Skeletal muscle cell (primary cell): ENCODE measurements around the gene SPEN.

ENCODE experiments used
- DNase-seq: peaks from one replicate; pipeline ENCODE4 v3.0.0-alpha.2; 2010; ENCODE audit warnings: low read depth
- H3K4me3 ChIP-seq: 2 replicates; pipeline ENCODE4 v1.5.1; 2011; ENCODE audit warnings: low read depth, mild to moderate bottlenecking, control low read depth, low read length, moderate library complexity

Gene SPEN

DNA sequence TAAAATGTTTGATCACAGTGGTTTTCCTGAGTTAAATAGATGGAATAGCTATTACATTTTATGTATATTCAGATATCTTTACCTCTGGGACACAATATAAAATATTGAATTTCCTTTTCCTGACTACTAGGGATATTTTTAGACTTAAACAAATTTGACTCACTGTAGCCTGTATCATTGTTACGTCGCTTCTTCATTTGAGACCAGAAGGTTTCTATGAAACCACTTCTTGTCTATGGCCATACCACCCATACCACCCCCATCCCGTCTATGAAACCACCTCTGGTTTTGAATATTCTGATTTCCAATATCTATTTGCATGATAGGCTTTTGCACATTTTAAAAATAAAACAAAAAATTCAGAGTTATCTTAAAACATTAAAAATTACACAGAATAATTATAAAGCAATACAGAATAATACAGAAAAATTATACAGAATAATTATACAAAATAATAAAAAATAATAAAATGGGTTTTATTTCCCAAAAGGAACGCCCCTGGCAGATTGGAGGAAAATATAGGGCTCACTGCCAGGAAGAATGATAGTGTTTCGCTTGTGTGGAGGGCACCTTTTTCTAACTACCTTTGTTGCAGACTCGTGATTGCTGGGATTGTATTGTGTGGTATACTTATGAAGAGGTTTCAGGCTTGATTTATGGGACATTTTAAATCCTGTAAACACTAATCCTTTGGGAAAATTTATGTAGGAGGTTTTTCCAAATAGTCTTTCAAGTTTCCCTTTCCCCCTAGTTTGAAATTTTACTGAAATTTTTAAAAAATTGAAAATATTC, 4.7 kb downstream of the SPEN start:
- no peak overlapping the region for H3K4me3 ChIP-seq
- no peak for DNase-seq

DNA sequence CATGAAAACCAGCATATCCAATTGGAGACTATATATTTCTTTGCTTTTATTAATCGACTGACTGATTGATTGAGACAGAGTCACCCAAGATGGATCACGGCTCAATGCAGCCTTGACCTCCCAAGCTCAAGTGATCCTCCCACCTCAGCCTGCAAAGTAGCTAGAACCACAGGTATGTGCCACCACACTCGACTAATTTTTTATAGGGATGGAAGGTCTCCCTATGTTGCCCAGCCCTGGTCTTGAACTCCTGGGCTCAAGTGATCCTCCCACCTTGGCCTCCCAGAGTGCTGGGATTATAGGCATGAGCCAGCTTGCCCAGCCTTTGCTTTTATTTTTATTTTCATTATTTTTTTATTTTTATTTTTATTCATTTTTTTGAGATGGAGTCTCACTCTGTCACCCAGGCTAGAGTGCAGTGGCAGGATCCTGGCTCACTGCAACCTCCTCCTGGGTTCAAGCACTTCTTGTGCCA, 5.4 kb downstream of the SPEN start:
- no peak for DNase-seq
- H3K4me3 ChIP-seq: no peak overlapping the region

DNA sequence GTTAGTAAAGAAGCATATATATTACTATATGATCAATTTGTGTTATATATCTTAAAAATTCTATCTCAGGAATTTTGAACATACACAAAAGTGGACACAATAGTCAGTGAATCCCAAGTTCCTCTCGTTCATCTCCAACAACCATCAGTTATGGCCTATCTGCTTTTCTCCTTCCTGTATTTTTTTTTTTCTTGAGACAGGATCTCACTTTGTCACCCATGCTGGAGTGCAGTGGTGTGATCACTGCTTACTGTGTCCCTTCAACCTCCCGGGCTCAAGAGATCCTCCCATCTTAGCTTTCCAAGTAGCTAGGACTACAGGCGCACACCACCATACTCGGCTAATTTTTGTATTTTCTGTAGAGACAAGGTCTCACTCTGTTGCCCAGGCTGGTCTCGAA, 9.4 kb downstream of the SPEN start:
- H3K4me3 ChIP-seq: no peak overlapping the region
- no peak for DNase-seq

DNA sequence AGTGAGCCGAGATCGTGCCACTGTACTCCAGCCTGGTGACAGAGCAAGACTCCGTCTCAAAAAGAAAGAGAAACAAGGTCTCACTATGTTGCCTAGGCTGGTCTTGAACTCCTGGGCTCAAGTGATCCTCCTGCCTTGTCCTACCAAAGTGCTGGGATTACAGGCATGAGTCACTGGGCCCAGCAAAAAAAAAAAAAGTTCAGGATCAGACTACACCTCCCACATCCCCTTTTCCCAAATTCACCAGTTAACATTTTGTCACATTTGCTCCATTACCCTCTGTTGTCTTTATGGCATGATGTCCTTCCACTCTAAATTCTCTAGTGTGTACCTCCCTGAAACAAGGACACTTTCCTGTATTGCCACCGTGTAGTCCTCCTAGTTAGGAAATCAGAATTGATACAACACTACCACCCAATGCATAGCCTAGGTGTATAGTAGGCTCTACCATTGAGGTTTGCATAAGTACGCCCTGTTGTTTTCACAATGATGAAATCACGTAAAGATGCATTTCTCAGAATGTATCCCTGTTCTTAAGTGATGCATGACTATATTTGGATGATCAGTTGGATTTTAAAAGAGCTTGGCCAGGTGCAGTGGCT, 10.7 kb downstream of the SPEN start:
- no peak overlapping the region for H3K4me3 ChIP-seq
- no peak for DNase-seq

DNA sequence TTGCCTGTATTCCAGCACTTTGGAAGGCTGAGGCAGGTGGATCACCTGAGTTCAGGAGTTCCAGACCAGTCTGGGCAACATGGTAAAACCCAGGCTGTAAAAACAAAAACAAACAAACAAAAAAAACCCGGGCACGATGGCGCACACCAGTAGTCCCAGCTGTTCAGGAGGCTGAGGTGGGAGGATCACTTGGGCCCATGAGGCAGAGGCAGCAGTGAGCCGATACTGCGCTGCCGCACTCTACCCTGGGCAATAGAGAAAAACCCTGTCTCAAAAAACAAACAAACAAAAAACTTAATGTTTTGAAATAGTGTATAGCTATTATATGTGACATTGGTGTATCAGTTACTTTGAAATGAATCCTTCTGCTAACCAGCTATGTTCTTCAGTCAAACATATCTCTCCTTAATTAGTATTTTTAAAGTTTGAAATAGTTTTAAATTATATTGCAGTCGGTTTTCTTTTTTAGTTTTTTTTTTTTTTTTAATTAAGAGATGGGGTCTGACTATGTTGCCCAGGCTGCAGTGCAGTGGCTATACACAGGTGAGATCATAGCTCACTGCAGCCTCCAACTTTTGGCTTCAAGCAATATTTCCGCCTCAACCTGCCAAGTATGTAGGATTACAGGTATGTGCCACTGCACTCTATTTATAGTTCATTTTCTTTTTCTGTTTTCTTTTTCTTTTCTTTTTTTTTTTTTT, 11.3 kb downstream of the SPEN start:
- no peak overlapping the region for H3K4me3 ChIP-seq
- no peak for DNase-seq

DNA sequence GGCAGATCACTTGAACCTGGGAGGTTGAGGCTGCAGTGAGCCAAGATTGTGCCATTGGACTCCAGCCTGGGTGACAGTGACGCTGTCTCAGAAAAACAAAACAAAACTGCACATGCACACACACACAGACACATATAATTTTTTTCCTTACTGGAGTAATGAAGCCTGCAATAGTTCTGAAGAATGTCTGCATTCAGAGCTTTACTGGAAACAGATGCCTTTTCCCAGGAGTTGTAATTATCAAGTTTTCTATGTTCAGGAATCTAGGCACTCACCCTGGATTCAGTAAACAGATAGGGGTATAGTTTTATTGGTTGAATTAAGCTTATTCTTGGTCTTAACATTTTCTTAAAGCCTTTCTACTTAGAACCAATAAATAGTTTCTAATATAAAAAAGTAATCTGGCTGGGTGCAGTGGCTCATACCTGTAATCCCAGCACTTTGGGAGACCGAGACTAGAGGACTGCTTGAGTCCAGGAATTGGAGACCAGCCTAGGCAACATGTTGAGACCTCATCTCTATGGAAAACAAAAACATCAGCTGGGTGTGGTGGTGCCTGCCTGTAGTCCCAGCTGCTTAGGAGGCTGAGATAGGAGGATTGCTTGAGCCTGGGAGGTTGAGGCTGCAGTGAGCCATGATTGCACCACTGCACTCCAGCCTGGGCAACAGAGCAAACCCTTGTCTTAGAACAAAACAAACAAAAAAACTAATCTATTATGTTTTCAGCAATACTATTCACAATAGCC, 15.8 kb downstream of the SPEN start:
- H3K4me3 ChIP-seq: no peak overlapping the region
- DNase-seq: no peak

DNA sequence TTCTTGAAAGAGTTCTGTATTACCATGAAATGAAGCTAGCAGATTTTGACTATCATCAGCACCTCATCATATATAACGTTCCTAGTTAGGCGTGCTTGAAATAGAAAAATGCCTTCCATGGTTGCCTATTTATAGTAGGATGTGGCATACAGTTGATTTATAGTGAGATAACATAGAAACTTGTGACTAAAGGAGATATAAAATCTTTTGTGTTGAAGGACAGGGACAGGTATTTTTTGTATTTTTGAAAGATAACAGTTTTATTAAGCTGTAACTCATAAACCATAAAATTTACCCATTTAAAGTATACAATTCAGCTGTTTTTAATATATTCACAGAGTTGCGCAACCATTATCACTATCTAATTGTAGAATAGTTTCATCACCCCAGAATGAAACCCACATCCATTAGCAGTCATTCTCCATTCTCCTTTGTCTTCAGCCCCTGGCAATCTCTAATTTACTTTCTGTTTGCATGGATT, 19.3 kb downstream of the SPEN start:
- H3K4me3 ChIP-seq: no peak overlapping the region
- no peak for DNase-seq

DNA sequence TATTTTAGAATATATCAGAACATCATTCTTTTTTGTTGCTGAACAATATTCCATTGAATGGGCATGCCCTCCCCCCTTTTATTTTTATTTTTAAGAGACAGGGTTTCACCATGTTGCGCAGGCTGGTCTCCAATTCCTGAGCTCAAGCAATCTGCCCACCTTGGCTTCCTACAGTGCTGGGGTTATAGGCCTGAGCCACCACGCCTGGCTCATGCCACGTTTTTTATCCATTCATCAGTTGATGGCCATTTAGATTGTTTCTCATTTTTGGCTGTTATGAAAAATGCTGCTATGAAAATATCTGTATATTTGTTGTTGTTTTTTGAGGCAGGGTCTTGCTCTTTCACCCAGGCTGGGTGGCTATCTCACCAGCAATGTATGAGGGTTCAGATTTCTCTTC, 19.8 kb downstream of the SPEN start:
- DNase-seq: no peak
- no peak overlapping the region for H3K4me3 ChIP-seq

DNA sequence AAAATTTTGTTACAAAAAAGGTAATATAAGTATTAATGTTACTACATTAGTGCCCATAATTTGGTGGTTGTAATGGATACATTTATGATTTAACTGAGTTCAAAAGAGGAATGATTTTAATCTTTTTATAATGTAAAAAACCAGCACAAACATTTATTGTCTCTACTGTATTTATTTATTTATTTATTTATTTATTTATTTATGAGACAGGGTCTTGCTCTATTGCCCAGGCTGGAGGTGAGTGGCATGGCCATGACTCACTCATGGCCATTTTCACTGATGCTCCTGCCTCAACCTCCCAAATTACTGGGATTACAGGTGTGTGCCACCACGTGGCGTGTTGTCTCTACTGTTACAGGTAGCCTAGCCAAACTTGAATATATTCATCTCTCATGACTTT, 21.9 kb downstream of the SPEN start:
- no peak overlapping the region for H3K4me3 ChIP-seq
- no peak for DNase-seq

DNA sequence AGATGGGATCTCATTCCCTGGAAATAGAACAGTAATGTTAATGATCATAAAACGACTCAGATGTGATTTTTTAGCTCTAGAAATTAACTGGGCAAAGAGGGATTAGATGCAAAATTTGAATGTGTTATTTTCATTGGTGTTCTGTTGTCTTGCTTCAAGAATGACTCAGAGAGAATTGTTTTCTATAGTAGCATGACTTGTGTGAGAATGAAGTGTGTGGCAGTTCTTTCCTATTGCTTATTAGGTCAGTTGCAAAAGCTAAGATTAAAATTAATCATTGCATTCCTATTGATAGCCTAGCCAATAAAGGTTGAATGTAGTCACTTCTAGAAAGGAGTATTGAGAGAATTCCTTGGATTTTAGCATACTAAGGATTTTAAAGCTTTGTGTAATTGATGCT, 22.9 kb downstream of the SPEN start:
- H3K4me3 ChIP-seq: no peak overlapping the region
- DNase-seq: no peak

DNA sequence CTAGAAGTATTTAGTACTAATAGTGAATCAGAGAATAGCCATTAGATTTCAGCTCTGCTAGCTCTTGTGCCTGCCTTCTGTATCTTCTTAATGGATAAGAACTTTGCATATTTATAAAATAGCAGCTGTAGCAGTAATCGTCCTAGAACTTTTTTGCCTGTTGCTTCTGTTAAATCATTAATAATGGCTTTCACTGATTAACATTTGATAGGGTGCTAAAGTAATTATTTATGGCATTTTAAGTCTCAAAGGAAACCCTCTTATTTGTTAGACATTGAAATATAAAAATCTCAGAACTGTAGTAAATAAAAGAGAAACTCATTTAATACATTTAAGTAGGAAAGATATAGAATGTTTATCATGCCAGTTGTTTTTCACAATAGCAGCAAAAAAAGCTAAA, 27.0 kb downstream of the SPEN start:
- no peak overlapping the region for H3K4me3 ChIP-seq
- DNase-seq: no peak

DNA sequence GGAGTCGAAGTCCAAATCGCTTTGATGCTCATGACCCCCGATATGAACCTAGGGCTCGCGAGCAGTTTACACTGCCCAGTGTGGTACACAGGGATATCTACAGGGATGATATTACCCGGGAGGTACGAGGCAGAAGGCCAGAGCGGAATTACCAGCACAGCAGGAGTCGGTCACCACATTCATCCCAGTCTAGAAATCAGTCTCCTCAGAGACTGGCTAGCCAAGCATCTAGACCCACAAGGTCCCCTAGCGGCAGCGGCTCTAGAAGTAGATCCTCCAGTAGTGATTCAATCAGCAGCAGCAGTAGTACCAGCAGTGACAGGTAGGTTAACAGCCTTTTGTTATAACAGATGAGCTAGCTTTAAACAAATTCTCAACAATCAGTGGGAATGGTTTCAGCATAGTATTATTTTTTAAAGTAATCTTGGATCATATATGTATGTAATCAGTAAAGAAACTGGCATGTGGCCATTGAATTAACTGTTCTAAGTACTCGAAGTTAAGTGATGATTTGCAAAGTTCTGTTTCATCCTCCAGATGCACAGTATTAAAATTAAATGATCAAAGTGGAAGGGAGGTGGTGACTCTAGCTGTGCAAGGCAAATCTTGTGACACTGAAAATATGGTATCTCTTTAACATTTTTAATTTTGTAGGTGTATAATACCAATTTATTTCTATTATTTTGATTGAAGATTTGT, 29.0 kb downstream of the SPEN start:
- DNase-seq: no peak
- H3K4me3 ChIP-seq: no peak overlapping the region

DNA sequence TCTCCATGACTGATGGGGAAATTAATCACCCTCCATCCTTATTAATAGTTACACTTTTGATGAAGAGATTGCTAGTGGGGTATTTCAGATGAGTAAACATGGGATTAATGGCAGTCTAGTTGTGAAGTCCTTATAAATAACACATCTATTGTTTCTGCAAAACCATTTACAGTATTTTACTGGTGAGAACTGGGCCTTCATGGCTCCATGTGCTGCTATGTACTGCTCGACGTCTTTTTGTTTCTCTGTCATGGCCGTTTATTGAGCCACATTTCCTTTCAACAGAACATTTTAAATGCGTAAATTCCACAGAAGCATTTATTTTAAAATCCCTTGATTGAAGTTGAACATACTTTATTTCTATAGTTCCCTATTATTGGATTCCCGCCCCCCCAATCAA, 34.5 kb downstream of the SPEN start:
- DNase-seq: no peak
- H3K4me3 ChIP-seq: no peak overlapping the region

DNA sequence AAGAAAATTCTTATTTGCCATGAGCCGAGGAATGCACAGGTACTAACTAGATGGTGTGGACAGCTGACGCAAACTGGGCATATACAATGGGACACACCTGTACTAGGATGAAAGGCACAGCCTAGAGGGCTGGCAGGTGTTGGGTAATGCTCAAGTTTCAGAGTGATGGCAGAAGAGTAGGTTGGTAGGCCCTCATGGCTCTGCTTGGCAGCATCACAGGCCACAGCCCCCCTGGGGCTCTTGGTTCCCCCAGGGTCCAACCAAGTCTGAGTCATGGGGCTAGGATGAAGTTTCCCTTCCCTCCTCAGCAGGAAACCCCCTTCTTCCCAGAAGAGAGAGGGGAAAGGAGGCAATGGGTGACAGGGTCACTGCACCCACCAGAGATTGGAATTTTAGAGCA, 35.2 kb downstream of the SPEN start:
- DNase-seq: no peak
- no peak overlapping the region for H3K4me3 ChIP-seq

DNA sequence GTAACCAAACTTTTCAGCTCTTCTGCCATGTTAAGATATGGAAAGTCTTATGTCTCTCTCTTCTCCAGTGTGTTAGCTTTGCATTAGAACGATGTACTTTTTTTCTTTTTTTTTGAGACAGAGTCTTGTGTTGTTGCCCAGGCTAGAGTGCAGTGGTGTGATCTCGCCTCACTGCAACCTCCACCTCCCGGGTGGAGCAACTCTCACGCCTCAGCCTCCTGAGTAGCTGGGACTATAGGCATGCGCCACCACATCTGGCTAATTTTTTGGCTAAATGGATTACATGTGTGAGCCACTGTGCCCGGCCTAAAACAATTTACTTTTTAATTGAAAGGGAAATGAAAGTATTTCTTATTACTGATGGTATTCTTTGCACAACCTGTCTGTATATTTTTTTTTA, 35.8 kb downstream of the SPEN start:
- H3K4me3 ChIP-seq: no peak overlapping the region
- DNase-seq: no peak

DNA sequence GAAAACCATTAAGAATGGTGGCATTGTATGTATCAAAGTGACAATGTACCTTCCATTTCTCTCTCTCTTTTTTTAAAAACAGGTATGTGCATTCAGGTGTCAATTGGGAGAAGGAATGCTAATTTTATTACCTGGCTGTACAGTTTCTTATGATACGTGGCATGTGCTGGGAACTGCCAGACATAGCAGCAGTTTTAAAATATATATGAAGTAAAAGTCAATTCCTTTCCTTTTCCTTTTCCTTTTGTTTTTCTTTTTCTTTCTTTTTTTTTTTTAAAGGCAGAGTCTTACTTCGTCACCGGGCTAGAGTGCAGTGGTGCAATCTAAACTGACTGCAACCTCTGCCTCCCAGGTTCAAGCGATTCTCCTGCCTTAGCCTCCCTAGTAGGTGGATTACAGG, 37.0 kb downstream of the SPEN start:
- no peak overlapping the region for H3K4me3 ChIP-seq
- DNase-seq: no peak

DNA sequence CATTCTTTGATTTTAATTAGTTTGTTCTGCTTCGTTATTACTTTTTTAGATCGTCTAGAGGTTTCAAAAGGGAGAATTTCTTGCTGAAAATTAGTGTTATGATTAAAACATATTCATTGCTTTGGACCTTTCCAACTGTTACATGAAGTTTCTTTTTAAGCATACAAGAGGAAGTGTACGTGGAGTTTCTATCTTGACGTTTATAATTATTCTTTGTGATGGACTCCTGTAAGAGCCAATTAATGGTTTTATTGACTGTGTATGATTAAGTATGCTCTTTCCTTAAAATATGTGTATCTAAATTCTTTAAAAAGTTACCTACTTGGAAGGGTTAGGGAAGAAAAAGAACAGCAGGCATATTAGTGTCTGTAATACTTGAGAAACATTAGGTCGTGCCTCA, 37.8 kb downstream of the SPEN start:
- no peak for DNase-seq
- no peak overlapping the region for H3K4me3 ChIP-seq

DNA sequence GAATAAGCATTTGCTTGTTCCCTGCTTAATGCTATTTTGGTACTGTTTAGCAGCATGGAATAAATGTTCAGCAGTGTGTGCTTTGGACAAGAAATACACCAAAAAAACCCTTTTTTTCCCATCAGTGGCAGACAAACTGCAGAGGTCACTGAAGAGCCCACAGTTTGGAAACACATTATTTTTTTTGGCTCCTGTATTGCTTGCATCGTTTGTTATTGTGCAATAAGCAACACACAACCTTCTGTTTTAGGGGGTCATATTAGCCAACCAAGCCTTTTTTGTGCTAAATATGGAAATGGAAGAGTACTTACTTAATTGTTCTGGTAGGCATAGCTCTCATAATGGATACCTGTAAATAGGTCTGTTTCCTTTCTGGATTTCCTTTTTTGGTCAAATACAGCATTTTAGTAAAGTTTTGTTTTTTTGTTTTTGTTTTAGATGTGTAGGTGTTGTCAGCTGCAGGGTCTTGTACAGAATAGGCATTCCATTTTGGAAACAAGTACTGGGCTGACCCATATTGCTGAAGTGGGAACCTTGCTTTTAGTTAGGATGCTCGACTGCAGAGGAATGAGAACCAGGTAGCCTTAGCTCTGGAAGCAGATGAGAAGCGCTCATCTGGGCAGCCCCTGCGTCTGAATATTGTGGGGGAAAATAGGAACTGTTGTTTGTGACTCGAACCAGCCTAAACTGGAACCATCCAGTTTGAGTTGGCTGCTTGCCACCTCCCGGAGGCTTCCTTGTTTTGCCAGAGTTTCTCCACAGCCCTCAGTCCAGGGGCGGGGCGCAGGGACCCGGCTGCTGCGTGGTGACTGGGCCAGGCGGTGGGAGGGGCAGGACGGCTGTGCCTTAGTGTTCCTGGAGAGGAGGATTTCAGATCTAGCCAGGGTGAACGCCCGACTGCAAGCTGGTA, 38.4 kb downstream of the SPEN start:
- peak overlapping the region; percentile 43 for H3K4me3 ChIP-seq
- DNase-seq: peak; percentile 89
